Measurements from ENCODE around the gene DCP2.

The DCP2 gene

DNA sequence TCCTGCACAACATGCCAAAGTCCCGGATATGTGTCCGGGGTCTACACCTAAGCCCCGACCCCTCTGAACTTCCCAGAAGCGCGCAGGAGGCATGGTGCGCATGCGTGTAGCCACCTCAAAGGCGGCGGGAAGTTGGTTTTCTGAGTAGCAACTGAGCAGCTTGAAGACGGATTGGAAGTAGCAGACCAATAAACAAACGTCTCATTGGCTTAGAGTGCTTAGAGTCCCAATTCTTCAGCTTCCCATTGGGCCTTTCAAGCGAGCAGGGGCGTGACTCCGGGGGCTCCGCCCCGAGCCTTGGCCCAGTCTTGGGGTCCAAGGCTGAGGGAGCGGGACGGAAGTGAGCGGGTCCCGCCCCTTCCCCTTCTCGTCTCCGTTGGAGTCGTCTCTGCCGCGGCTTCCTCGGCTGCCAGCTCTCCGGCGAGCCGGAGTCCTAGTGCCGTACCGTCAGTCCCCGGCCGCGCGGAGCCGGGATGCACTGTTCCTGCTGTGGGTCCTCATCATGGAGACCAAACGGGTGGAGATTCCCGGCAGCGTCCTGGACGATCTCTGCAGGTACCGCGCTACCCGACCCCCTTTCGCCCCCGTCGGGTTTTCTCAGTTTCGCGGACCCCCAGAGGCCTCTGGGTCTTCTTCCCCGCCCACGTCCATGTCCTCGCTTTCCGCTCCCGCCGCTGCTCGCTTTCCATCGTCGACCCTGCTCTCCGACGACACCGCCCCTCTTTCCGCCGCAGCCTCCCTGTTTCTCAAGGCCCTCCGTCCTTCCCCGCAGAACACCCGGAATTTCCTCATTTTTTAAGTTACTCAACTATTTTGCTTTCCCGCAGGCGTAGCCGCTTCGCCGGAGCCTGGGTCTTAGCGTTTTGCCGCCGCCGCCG, at the start of gene DCP2:
Gene DCP2, plus strand, starts transcription at position 367 of the 878 bp plus-strand sequence. Its CDS starts 136 bp downstream, at position 503.
- peaks cover 11% of the 10 kb centered on the region for H3K36me3 ChIP-seq
- peaks cover 24% of the 10 kb centered on the region for H3K4me1 ChIP-seq
- no peaks in the 10 kb centered on the region for H3K27me3 ChIP-seq
- no peaks in the 10 kb centered on the region for H3K9me3 ChIP-seq
- TF ChIP-seq Cebpa-rat (IDR thresholded peaks at IDR 0.05), result no peak
- H3K4me2 ChIP-seq, result peak within 1 kb of the TSS; percentile 86
- H3K9ac ChIP-seq, result peak within 1 kb of the TSS; percentile 91
- H3K27ac ChIP-seq, result peak within 1 kb of the TSS; percentile 85
- H4K20me1 ChIP-seq, result peaks cover 32% of the 10 kb centered on the region
- peak within 1 kb of the TSS; percentile 86 for H3K4me3 ChIP-seq

GRCh38 chr5:112929336-112930081, 47.1 kb upstream of the DCP2 start:
- no peaks in the 10 kb centered on the region for H4K20me1 ChIP-seq
- no peak for TF ChIP-seq Cebpa-rat (IDR thresholded peaks at IDR 0.05)
- H3K4me3 ChIP-seq, result peak overlapping the region; percentile 16; the same call in 1 of the 2 replicates
- H3K4me1 ChIP-seq, result peaks cover 69% of the 10 kb centered on the region
- H3K27ac ChIP-seq, result peak overlapping the region; percentile 85
- no peaks in the 10 kb centered on the region for H3K9me3 ChIP-seq
- no peaks in the 10 kb centered on the region for H3K27me3 ChIP-seq
- peak overlapping the region; percentile 67 for H3K9ac ChIP-seq
- no peaks in the 10 kb centered on the region for H3K36me3 ChIP-seq
- H3K4me2 ChIP-seq, result peak overlapping the region; percentile 91

GRCh38 chr5:112930082-112930344, 46.6 kb upstream of the DCP2 start:
- no peak for TF ChIP-seq Cebpa-rat (IDR thresholded peaks at IDR 0.05)

GRCh38 chr5:112931473-112931872, 45.1 kb upstream of the DCP2 start:
- no peak for TF ChIP-seq Cebpa-rat (IDR thresholded peaks at IDR 0.05)
- no peaks in the 10 kb centered on the region for H3K36me3 ChIP-seq
- H3K4me3 ChIP-seq, result no peak overlapping the region
- peaks cover 54% of the 10 kb centered on the region for H3K4me1 ChIP-seq
- peak overlapping the region; percentile 91; the same call in 1 of the 2 replicates for H3K4me2 ChIP-seq
- H3K9me3 ChIP-seq, result no peaks in the 10 kb centered on the region
- no peak overlapping the region for H3K9ac ChIP-seq
- H4K20me1 ChIP-seq, result no peaks in the 10 kb centered on the region
- no peak overlapping the region for H3K27ac ChIP-seq
- no peaks in the 10 kb centered on the region for H3K27me3 ChIP-seq

More at GRCh38 chr5:112930082-112930344, 46.6 kb upstream of the DCP2 start:
- Histone ChIP-seq H3K27ac (peak overlapping the region; percentile 85), H3K4me1 (peaks cover 64% of the 10 kb centered on the region), H3K9me3 (no peaks in the 10 kb centered on the region), H3K9ac (peak overlapping the region; percentile 67), H4K20me1 (no peaks in the 10 kb centered on the region), H3K27me3 (no peaks in the 10 kb centered on the region), H3K4me3 (peak overlapping the region; percentile 16; the same call in 1 of the 2 replicates), H3K36me3 (no peaks in the 10 kb centered on the region), H3K4me2 (peak overlapping the region; percentile 91)

GRCh38 chr5:112933105-112933504, 43.5 kb upstream of the DCP2 start:
- Histone ChIP-seq H3K9ac (no peak overlapping the region), H3K9me3 (no peaks in the 10 kb centered on the region), H3K4me3 (no peak overlapping the region), H3K27me3 (no peaks in the 10 kb centered on the region), H3K4me1 (peaks cover 38% of the 10 kb centered on the region), H3K27ac (no peak overlapping the region), H4K20me1 (no peaks in the 10 kb centered on the region), H3K4me2 (no peak overlapping the region), H3K36me3 (no peaks in the 10 kb centered on the region)
- TF ChIP-seq Cebpa-rat (IDR thresholded peaks at IDR 0.05), result no peak

DNA sequence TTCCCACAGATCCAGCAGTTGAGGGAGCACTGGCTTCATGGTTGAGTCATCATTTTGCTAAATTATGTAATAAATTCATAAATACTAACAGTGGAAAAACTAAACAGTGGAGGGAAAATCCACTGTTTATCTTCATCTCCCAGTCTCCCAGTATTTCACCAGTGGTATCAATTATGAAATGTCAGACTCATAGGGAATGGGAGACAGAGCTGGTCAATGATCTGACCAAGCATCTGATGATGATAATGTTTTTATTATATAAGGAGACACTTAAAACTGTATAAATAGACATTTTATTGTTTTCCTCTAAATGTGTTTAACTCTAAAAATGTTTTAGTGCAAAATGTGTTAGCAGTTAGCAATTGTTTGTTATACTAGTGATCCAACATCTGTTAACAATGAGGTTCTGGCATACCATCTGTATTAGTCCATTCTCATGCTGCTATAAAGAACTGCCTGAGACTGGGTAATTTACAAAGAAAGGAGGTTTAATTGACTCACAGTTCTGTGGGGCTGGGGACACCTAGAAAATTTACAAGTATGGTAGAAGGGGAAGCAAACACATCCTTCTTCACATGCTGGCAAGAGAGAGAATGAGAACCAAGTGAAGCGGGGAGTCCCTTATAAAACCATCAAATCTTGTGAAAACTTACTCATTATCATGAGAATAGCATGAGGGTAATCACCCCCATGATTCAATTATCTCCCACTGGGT, 42.8 kb upstream of the DCP2 start:
- Histone ChIP-seq H3K9ac (no peak overlapping the region), H3K4me2 (no peak overlapping the region), H4K20me1 (no peaks in the 10 kb centered on the region), H3K27me3 (no peaks in the 10 kb centered on the region), H3K27ac (no peak overlapping the region), H3K9me3 (no peaks in the 10 kb centered on the region), H3K36me3 (no peaks in the 10 kb centered on the region), H3K4me1 (peaks cover 31% of the 10 kb centered on the region), H3K4me3 (no peak overlapping the region)
- no peak for TF ChIP-seq Cebpa-rat (IDR thresholded peaks at IDR 0.05)

GRCh38 chr5:112934366-112934663, 42.3 kb upstream of the DCP2 start:
- peaks cover 26% of the 10 kb centered on the region for H3K4me1 ChIP-seq
- no peaks in the 10 kb centered on the region for H4K20me1 ChIP-seq
- no peak for TF ChIP-seq Cebpa-rat (IDR thresholded peaks at IDR 0.05)
- no peaks in the 10 kb centered on the region for H3K36me3 ChIP-seq
- H3K4me2 ChIP-seq, result no peak overlapping the region
- H3K27me3 ChIP-seq, result no peaks in the 10 kb centered on the region
- no peak overlapping the region for H3K4me3 ChIP-seq
- H3K27ac ChIP-seq, result no peak overlapping the region
- no peak overlapping the region for H3K9ac ChIP-seq
- no peaks in the 10 kb centered on the region for H3K9me3 ChIP-seq

DNA sequence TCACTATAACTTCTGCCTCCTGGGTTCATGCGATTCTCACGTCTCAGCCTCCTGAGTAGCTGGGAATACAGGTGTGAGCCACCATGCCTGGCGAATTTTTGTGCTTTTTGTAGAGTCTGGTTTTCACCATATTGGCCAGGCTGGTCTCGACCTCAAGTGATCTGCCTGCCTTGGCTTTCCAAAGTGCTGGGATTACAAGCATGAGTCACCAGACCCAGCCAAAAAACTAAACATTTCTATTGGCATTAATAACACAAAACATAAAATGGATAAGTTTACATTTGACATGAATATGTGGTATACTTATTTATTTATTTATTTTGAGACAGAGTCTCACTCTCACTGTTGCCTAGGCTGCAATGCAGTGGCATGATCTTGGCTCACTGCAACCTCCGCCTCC, 40.9 kb upstream of the DCP2 start:
- no peak overlapping the region for H3K4me3 ChIP-seq
- no peaks in the 10 kb centered on the region for H3K9me3 ChIP-seq
- H3K27ac ChIP-seq, result no peak overlapping the region
- no peaks in the 10 kb centered on the region for H3K27me3 ChIP-seq
- H4K20me1 ChIP-seq, result no peaks in the 10 kb centered on the region
- no peak overlapping the region for H3K9ac ChIP-seq
- no peak overlapping the region for H3K4me2 ChIP-seq
- no peak for TF ChIP-seq Cebpa-rat (IDR thresholded peaks at IDR 0.05)
- H3K4me1 ChIP-seq, result peaks cover 20% of the 10 kb centered on the region
- H3K36me3 ChIP-seq, result no peaks in the 10 kb centered on the region

DNA sequence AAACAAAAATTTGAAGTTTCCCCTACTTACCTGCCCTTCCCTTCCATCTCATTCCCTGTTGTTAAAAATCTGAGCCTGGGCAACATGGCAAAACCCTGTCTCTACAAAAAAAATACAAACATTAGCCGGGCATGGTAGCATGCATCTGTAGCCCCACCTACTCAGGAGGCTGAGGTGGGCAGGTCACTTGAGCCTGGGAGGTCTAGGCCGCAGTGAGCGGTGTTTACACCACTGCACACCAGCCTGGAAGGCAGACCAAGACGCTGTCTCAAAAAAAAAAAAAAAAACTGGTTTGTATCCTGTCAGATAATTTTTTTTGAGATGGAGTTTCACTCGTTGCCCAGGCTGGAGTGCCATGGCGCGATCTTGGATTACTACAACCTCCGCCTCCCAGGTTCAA, 38.3 kb upstream of the DCP2 start:
- peaks cover 9% of the 10 kb centered on the region for H3K4me1 ChIP-seq
- no peaks in the 10 kb centered on the region for H3K27me3 ChIP-seq
- no peak overlapping the region for H3K9ac ChIP-seq
- no peak overlapping the region for H3K4me3 ChIP-seq
- TF ChIP-seq Cebpa-rat (IDR thresholded peaks at IDR 0.05), result no peak
- no peaks in the 10 kb centered on the region for H4K20me1 ChIP-seq
- no peak overlapping the region for H3K4me2 ChIP-seq
- H3K27ac ChIP-seq, result no peak overlapping the region
- H3K36me3 ChIP-seq, result no peaks in the 10 kb centered on the region
- no peaks in the 10 kb centered on the region for H3K9me3 ChIP-seq

DNA sequence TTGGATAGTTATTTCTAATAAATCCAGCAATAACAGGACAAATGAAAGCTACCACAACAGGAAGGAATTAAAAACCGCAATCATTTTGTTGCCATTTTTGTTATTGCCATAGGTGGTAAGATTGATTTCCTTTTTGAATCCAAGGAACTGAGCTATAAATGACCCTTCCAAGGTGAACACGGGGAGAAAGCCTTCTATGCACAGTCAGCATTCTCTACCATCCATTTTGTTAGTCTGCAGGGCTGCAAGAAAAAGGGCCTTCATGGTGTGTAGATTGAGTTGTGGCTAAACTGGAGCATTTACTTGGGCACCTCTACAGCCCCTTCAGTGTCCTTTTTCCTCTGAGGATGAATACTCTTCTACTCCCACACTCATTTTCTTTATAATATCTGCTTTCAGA, 35.9 kb upstream of the DCP2 start:
- TF ChIP-seq Cebpa-rat (IDR thresholded peaks at IDR 0.05), result no peak
- H3K27ac ChIP-seq, result no peak overlapping the region
- H3K9ac ChIP-seq, result no peak overlapping the region
- no peaks in the 10 kb centered on the region for H4K20me1 ChIP-seq
- no peak overlapping the region for H3K4me3 ChIP-seq
- H3K4me1 ChIP-seq, result peaks cover 9% of the 10 kb centered on the region
- peak overlapping the region; percentile 36 for H3K4me2 ChIP-seq
- no peaks in the 10 kb centered on the region for H3K9me3 ChIP-seq
- H3K36me3 ChIP-seq, result no peaks in the 10 kb centered on the region
- H3K27me3 ChIP-seq, result no peaks in the 10 kb centered on the region
